HG03520 (cell line): ENCODE results near the gene FBLN2.

ENCODE experiments used
- ATAC-seq: cut with Tn5 transposase; IDR thresholded peaks from one replicate; pipeline ENCODE4 v1.9.1; 2021; ENCODE audit warnings: mild to moderate bottlenecking, moderate library complexity; ENCODE audit not compliant: unreplicated experiment

Gene FBLN2

GRCh38 chr3:13565581-13566452 is 16.9 kb downstream of the FBLN2 start:
- no peak for ATAC-seq

- no peak for ATAC-seq
Observed at GRCh38 chr3:13566453-13566748, 17.5 kb downstream of the FBLN2 start.

GRCh38 chr3:13566769-13567310 is 17.9 kb downstream of the FBLN2 start:
- ATAC-seq: no peak

- no peak for ATAC-seq
Observed at GRCh38 chr3:13567684-13568514, 19.0 kb downstream of the FBLN2 start.

- no peak for ATAC-seq
Observed at GRCh38 chr3:13568515-13569028, 19.6 kb downstream of the FBLN2 start.

- no peak for ATAC-seq
Observed at GRCh38 chr3:13569201-13569600, 20.3 kb downstream of the FBLN2 start.

- ATAC-seq: no peak
Observed at GRCh38 chr3:13569641-13570390, 20.9 kb downstream of the FBLN2 start.

- no peak for ATAC-seq
Observed at GRCh38 chr3:13570391-13571194, 21.7 kb downstream of the FBLN2 start.

- no peak for ATAC-seq
Observed at GRCh38 chr3:13571264-13571663, 22.3 kb downstream of the FBLN2 start.

GRCh38 chr3:13571831-13572750 is 23.2 kb downstream of the FBLN2 start:
- no peak for ATAC-seq

- ATAC-seq: no peak
Observed at GRCh38 chr3:13572926-13573623, 24.1 kb downstream of the FBLN2 start.

GRCh38 chr3:13574083-13574797 is 25.3 kb downstream of the FBLN2 start:
- ATAC-seq: no peak

- no peak for ATAC-seq
Observed at GRCh38 chr3:13574798-13575451, 26.0 kb downstream of the FBLN2 start.

GRCh38 chr3:13575459-13576061 is 26.6 kb downstream of the FBLN2 start:
- no peak for ATAC-seq

GRCh38 chr3:13577181-13578121 is 28.5 kb downstream of the FBLN2 start:
- ATAC-seq: no peak

- no peak for ATAC-seq
Observed at GRCh38 chr3:13578251-13578650, 29.3 kb downstream of the FBLN2 start.
